ENCODE results near the gene RGS7. TPM values are rescaled to one million over a fixed set of nuclear protein-coding genes. Genes with fewer than 3 reads are reported as not detected.
A peak's percentile ranks its signal among the peaks of the same experiment; 100 is the strongest.
"Not testable (repeated sequence)": the region's sequence is repeated elsewhere in the genome, so short reads cannot be mapped to it uniquely, and the experiment has no call there.

RGS7 gene
- total RNA-seq, 1 donor from 2014 or later = not detected

- no peak for DNase-seq (ENCODE audit: low read depth)
Observed at GRCh38 chr1:241272828-241273227, 84.2 kb downstream of the RGS7 start.

GRCh38 chr1:241271427-241271826 is 85.6 kb downstream of the RGS7 start:
- peak; percentile 18 for DNase-seq (ENCODE audit: low read depth)

- no peak for DNase-seq (ENCODE audit: low read depth)
Observed at GRCh38 chr1:241270016-241270415, 87.0 kb downstream of the RGS7 start.

- DNase-seq (ENCODE audit: low read depth) = no peak
Observed at GRCh38 chr1:241269116-241269515, 87.9 kb downstream of the RGS7 start.

GRCh38 chr1:241266121-241266520 is 90.9 kb downstream of the RGS7 start:
- DNase-seq (ENCODE audit: low read depth) = no peak

- DNase-seq (ENCODE audit: low read depth) = no peak
Observed at GRCh38 chr1:241265428-241265827, 91.6 kb downstream of the RGS7 start.

- no peak for DNase-seq (ENCODE audit: low read depth)
Observed at GRCh38 chr1:241263346-241263745, 93.7 kb downstream of the RGS7 start.

GRCh38 chr1:241253471-241253870 is 103.5 kb downstream of the RGS7 start:
- peak; percentile 51 for DNase-seq (ENCODE audit: low read depth)

GRCh38 chr1:241250465-241250864 is 106.5 kb downstream of the RGS7 start:
- DNase-seq (ENCODE audit: low read depth) = no peak

GRCh38 chr1:241240069-241240468 is 116.9 kb downstream of the RGS7 start:
- DNase-seq (ENCODE audit: low read depth) = no peak

- DNase-seq (ENCODE audit: low read depth) = no peak
Observed at GRCh38 chr1:241237873-241238272, 119.1 kb downstream of the RGS7 start.

- DNase-seq (ENCODE audit: low read depth) = peak; percentile 17
Observed at GRCh38 chr1:241235256-241235897, 121.6 kb downstream of the RGS7 start.

- no peak for DNase-seq (ENCODE audit: low read depth)
Observed at GRCh38 chr1:241229711-241230110, 127.3 kb downstream of the RGS7 start.

GRCh38 chr1:241229216-241229615 is 127.8 kb downstream of the RGS7 start:
- DNase-seq (ENCODE audit: low read depth) = no peak

- no peak for DNase-seq (ENCODE audit: low read depth)
Observed at GRCh38 chr1:241228339-241228738, 128.7 kb downstream of the RGS7 start.

GRCh38 chr1:241225741-241226140 is 131.3 kb downstream of the RGS7 start:
- DNase-seq (ENCODE audit: low read depth) = no peak

- not testable (repeated sequence) for DNase-seq (ENCODE audit: low read depth)
Observed at GRCh38 chr1:241224189-241224588, 132.8 kb downstream of the RGS7 start.

GRCh38 chr1:241222813-241223212 is 134.2 kb downstream of the RGS7 start:
- DNase-seq (ENCODE audit: low read depth) = not testable (repeated sequence)

- DNase-seq (ENCODE audit: low read depth) = no peak
Observed at GRCh38 chr1:241221319-241221718, 135.7 kb downstream of the RGS7 start.

- not testable (repeated sequence) for DNase-seq (ENCODE audit: low read depth)
Observed at GRCh38 chr1:241220913-241221312, 136.1 kb downstream of the RGS7 start.

GRCh38 chr1:241219449-241219848 is 137.6 kb downstream of the RGS7 start:
- DNase-seq (ENCODE audit: low read depth) = no peak

- DNase-seq (ENCODE audit: low read depth) = no peak
Observed at GRCh38 chr1:241217516-241217915, 139.5 kb downstream of the RGS7 start.

- no peak for DNase-seq (ENCODE audit: low read depth)
Observed at GRCh38 chr1:241215683-241216082, 141.3 kb downstream of the RGS7 start.

- DNase-seq (ENCODE audit: low read depth) = no peak
Observed at GRCh38 chr1:241215203-241215602, 141.8 kb downstream of the RGS7 start.

Measured in renal cortical epithelial cell (primary cell).